ENCODE measurements around the gene PDZK1. TPM values are rescaled to one million over a fixed set of nuclear protein-coding genes. Genes with fewer than 3 reads are reported as not detected.

PDZK1 gene
- total RNA-seq (not detected), polyA plus RNA-seq (1 to 10 TPM in 2 of 3 donors, under 1 TPM in 1; 0.51 to 9.7 (median 9.0) TPM)

DNA sequence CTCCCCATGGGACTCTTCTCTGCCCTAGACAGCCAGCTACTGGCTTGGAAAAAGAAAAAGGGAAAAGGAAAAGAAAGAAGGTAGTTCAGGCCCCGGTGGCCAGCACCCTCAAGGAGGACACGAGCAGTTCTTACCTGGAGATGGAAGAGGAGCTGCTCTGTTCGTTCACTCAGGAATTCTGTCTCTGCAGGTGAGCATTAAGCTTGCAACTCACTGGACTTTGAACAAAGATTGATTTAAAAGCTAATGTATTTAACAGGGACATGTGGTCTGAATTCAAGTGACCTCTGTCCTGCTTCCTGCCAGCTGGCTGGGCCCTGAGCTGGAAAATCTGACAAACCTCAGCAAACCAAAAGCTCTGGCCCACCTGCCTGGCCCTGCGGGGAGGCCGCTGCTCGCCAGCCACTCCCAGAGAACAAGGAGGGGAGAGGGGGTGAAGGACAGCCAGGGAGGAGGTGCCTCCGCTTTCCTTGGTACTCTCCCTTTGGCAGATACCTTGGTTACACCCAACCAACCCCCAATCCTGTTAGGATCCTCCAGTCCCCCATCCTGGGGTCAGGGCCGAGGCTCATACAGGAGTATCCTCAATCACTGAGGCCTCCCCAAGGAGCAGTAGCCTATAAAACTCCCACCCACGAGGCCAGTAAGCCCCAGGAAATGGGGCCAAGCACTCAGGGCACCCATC is at the start of gene PDZK1:
Gene PDZK1 (minus strand): TSS at position 186 of the 685 bp plus-strand sequence. CDS start 19,347 bp downstream, outside the sequence.
- TF ChIP-seq EP300 (IDR thresholded peaks at IDR 0.05), result no peak
- TF ChIP-seq POLR2A (IDR thresholded peaks at IDR 0.05), result no peak
- Histone ChIP-seq H3K36me3 (no peaks in the 10 kb centered on the region), H3K27ac (no peak within 1 kb of the TSS), H3K4me3 (no peak within 1 kb of the TSS), H3K27me3 (no peaks in the 10 kb centered on the region), H3K4me1 (peaks cover 0 to 10% (median 0%) of the 10 kb centered on the region in 4 donors), H3K9me3 (no peaks in the 10 kb centered on the region)
- intact Hi-C loops (cut with DNase I), result no loop called here
- DNase-seq, result no peak
- 28 to 72% methylated on average over 9 of the region's 9 CpGs for WGBS, 2 donors

DNA sequence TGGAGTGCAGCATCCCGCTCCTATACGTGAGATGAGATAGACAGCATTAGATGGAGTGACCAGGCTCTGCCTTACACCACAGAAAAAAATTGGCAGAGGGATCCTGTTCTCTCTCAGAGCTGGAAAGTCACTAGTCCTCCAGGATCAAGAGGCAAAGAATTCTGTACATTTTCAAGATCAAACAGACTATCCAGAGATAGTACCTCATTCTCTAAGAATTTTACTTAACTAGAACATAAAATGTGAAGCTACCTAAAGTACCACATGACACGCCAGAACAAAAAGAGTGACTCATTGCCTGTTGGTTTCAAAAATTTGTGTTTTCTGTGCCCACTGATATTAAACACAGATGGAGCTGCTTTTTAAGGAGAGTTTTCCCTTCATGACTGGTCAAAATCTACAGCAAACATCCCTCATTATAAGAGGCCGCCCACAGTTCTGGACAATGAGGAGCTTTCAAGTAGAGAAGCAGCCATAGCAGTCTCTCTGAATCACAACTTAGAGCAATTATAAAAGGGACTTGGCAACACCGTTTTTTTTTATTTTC is 44.4 kb upstream of the PDZK1 start:
- intact Hi-C loops (cut with DNase I), result no loop called here
- Histone ChIP-seq H3K4me1 (peaks cover 0 to 33% (median 15%) of the 10 kb centered on the region in 4 donors), H3K36me3 (peaks cover 13 to 66% (median 21%) of the 10 kb centered on the region in 4 donors), H3K27ac (peak overlapping the region in 2 of 4 donors; percentile 60 to 67), H3K4me3 (no peak overlapping the region), H3K27me3 (no peaks in the 10 kb centered on the region), H3K9me3 (no peaks in the 10 kb centered on the region)
- WGBS, 2 donors, result 90% methylated on average over 5 of the region's 5 CpGs
- no peak for DNase-seq
- TF ChIP-seq POLR2AphosphoS5 (IDR thresholded peaks at IDR 0.05) (no peak), CTCF (IDR thresholded peaks at IDR 0.05) (no peak), EP300 (IDR thresholded peaks at IDR 0.05) (no peak), POLR2A (IDR thresholded peaks at IDR 0.05) (no peak)

- H3K27ac ChIP-seq, result peak overlapping the region in 2 of 4 donors; percentile 60 to 67
- peaks cover 0 to 33% (median 15%) of the 10 kb centered on the region in 4 donors for H3K4me1 ChIP-seq
- H3K36me3 ChIP-seq, result peaks cover 13 to 70% (median 28%) of the 10 kb centered on the region in 4 donors
- DNase-seq, result no peak
- no peak for TF ChIP-seq CTCF (IDR thresholded peaks at IDR 0.05)
- no peak for TF ChIP-seq EP300 (IDR thresholded peaks at IDR 0.05)
- TF ChIP-seq POLR2A (IDR thresholded peaks at IDR 0.05), result no peak
- TF ChIP-seq POLR2AphosphoS5 (IDR thresholded peaks at IDR 0.05), result no peak
- 81 to 88% methylated on average over 5 of the region's 5 CpGs for WGBS, 2 donors
- H3K4me3 ChIP-seq, result no peak overlapping the region
- no peaks in the 10 kb centered on the region for H3K9me3 ChIP-seq
- intact Hi-C loops (cut with DNase I), result no loop called here
- no peaks in the 10 kb centered on the region for H3K27me3 ChIP-seq
These were observed 43.3 kb upstream of the PDZK1 start for GRCh38 chr1:145750426-145750825.

GRCh38 chr1:145747398-145748247 is 40.5 kb upstream of the PDZK1 start:
- Histone ChIP-seq H3K9me3 (no peaks in the 10 kb centered on the region), H3K4me3 (no peak overlapping the region), H3K36me3 (peaks cover 20 to 90% (median 40%) of the 10 kb centered on the region in 4 donors), H3K4me1 (peaks cover 0 to 33% (median 14%) of the 10 kb centered on the region in 4 donors), H3K27ac (peak overlapping the region in 1 of 4 donors; percentile 67), H3K27me3 (no peaks in the 10 kb centered on the region)
- intact Hi-C loops (cut with DNase I), result no loop called here
- no peak for TF ChIP-seq CTCF (IDR thresholded peaks at IDR 0.05)
- no peak for TF ChIP-seq POLR2A (IDR thresholded peaks at IDR 0.05)
- TF ChIP-seq POLR2AphosphoS5 (IDR thresholded peaks at IDR 0.05), result no peak
- no peak for TF ChIP-seq EP300 (IDR thresholded peaks at IDR 0.05)
- DNase-seq, result no peak
- WGBS, 2 donors, result 89 to 94% methylated on average over 9 of the region's 9 CpGs

GRCh38 chr1:145740269-145740668 is 33.1 kb upstream of the PDZK1 start:
- 18 to 60% methylated on average over 4 of the region's 4 CpGs for WGBS, 2 donors
- Histone ChIP-seq H3K4me3 (no peak overlapping the region), H3K27ac (no peak overlapping the region), H3K27me3 (no peaks in the 10 kb centered on the region), H3K9me3 (no peaks in the 10 kb centered on the region), H3K36me3 (peaks cover 7 to 48% (median 15%) of the 10 kb centered on the region in 4 donors), H3K4me1 (no peaks in the 10 kb centered on the region)
- no peak for DNase-seq
- intact Hi-C loops (cut with DNase I), result no loop called here
- TF ChIP-seq CTCF (IDR thresholded peaks at IDR 0.05) (no peak), EP300 (IDR thresholded peaks at IDR 0.05) (no peak), POLR2AphosphoS5 (IDR thresholded peaks at IDR 0.05) (no peak), POLR2A (IDR thresholded peaks at IDR 0.05) (no peak)
